Transverse colon (tissue), 4 donors: ENCODE measurements around the gene LRRC47. TPM values are rescaled to one million over a fixed set of nuclear protein-coding genes. Genes with fewer than 3 reads are reported as not detected.

Source experiments
- DNase-seq: peaks from one replicate; pipeline ENCODE4 v3.0.0-alpha.2; 2019
- H3K27ac ChIP-seq, 4 donors: fragments of 200-600 bp; sonication (generic); 2 replicates each; pipeline ENCODE4 v1.5.1; 2016 to 2018; ENCODE audit warnings: inconsistent platforms in 4 of 4
- H3K27me3 ChIP-seq: fragments of 200-600 bp; sonication (generic); 2 replicates; pipeline ENCODE4 v1.5.1; 2017; ENCODE audit warnings: inconsistent platforms
- H3K36me3 ChIP-seq, 4 donors: fragments of 200-600 bp; sonication (generic); 2 replicates each; pipeline ENCODE4 v1.5.1; 2017 to 2019; ENCODE audit warnings: inconsistent platforms in 4 of 4
- H3K4me1 ChIP-seq, 4 donors: fragments of 200-600 bp; sonication (generic); 2 replicates each; pipeline ENCODE4 v1.5.1; 2017 to 2020; ENCODE audit warnings: inconsistent platforms in 4 of 4
- H3K4me3 ChIP-seq, 4 donors: fragments of 200-600 bp; sonication (generic); 1 replicate in 1 of 4; 2 replicates in 3 of 4; pipeline versions ENCODE4 v1.5.1 to v1.6.1; 2017 to 2019; ENCODE audit warnings: inconsistent platforms in 4 of 4
- H3K9me3 ChIP-seq, 2 donors: fragments of 200-600 bp; sonication (generic); 2 replicates each; pipeline ENCODE4 v1.5.1; 2017 to 2019; ENCODE audit warnings: inconsistent platforms in 2 of 2
- CTCF ChIP-seq, 5 experiments: fragments of 200-600 bp in 3 of 5; fragments of 450-650 bp in 2 of 5; sonication (generic) in 3 of 5; IDR thresholded peaks; 1 replicate in 2 of 5; 2 replicates in 3 of 5; pipeline ENCODE4 v1.5.1; 2016 to 2017; ENCODE audit warnings: antibody characterized with exemption in 5 of 5, inconsistent platforms in 3 of 5, mild to moderate bottlenecking in 2 of 5, moderate library complexity in 1 of 5
- EP300 ChIP-seq: sonication (generic); formaldehyde crosslinking; IDR thresholded peaks from one replicate; pipeline ENCODE4 v1.6.1; 2017; ENCODE audit warnings: antibody characterized with exemption, low read depth
- POLR2A ChIP-seq: fragments of 450-650 bp; IDR thresholded peaks from one replicate; pipeline ENCODE4 v1.6.1; 2016; ENCODE audit warnings: antibody characterized with exemption, mild to moderate bottlenecking, moderate library complexity
- POLR2AphosphoS5 ChIP-seq, 3 donors: sonication (generic); formaldehyde crosslinking; IDR thresholded peaks; one replicate each; pipeline ENCODE4 v1.6.1; 2016; ENCODE audit warnings: antibody characterized with exemption in 3 of 3
- whole genome bisulfite sequencing, 2 donors: methylation state at CpG; one replicate each; pipeline ENCODE4 v1.1.5; 2018; ENCODE audit warnings: low coverage in 1 of 2; 5-methylcytosine and 5-hydroxymethylcytosine counted together
- in situ Hi-C, 4 donors: fragments of 200-750 bp; cut with MboI; loops; one replicate each; pipeline versions ENCODE4 v1.15.0 to v1.15.1; 2017; ENCODE audit warnings: low sequenced_read_pairs in 3 of 4, low pct_ligation_motif_present in 1 of 4, low pct_unique_long_range_greater_than_20kb in 1 of 4
- intact Hi-C: fragments of 100-400 bp; cut with DNase I; formaldehyde crosslinking; loops from one replicate; pipeline ENCODE4 v1.15.1; 2023; ENCODE audit warnings: low total_unique reads
- total RNA-seq, 4 donors: library from RNA; depleted of rRNA; stranded (reverse); fragments of >200 nt; gene quantifications; one replicate each; pipeline ENCODE4 v1.1.0, GENCODE V29; 2016

The LRRC47 gene
- total RNA-seq, 4 donors from 2014 or later = 30.6 to 50.5 (median 38.0) TPM

GRCh38 chr1:3787349-3787715 lies 9.0 kb downstream of the LRRC47 start:
- TF ChIP-seq POLR2A = no peak
- TF ChIP-seq POLR2AphosphoS5 (IDR thresholded peaks at IDR 0.05) = no peak
- no peak for TF ChIP-seq CTCF (IDR thresholded peaks at IDR 0.05)
- TF ChIP-seq EP300 = no peak
- peaks cover 0 to 4% (median 0%) of the 10 kb centered on the region in 4 donors for H3K4me1 ChIP-seq
- in situ Hi-C loops = no loop called here
- peaks cover 0 to 36% (median 14%) of the 10 kb centered on the region in 4 donors for H3K36me3 ChIP-seq
- no peak overlapping the region for H3K4me3 ChIP-seq
- no peaks in the 10 kb centered on the region for H3K27me3 ChIP-seq
- no peak for DNase-seq
- 53% methylated on average over 10 of the region's 10 CpGs; no CpG with 5 or more reads in 1 of the 2 donors for WGBS, 2 donors
- no peak overlapping the region for H3K27ac ChIP-seq
- intact Hi-C loops = no loop called here
- no peaks in the 10 kb centered on the region for H3K9me3 ChIP-seq

GRCh38 chr1:3786468-3787348 lies 9.6 kb downstream of the LRRC47 start:
- H3K4me1 ChIP-seq = peaks cover 0 to 4% (median 0%) of the 10 kb centered on the region in 4 donors
- no peaks in the 10 kb centered on the region for H3K27me3 ChIP-seq
- in situ Hi-C loops (no loop called here), intact Hi-C loops (no loop called here)
- H3K4me3 ChIP-seq = no peak overlapping the region
- no peak for TF ChIP-seq POLR2A
- TF ChIP-seq POLR2AphosphoS5 (IDR thresholded peaks at IDR 0.05) = no peak
- TF ChIP-seq EP300 = no peak
- TF ChIP-seq CTCF (IDR thresholded peaks at IDR 0.05) = no peak
- H3K27ac ChIP-seq = no peak overlapping the region
- H3K9me3 ChIP-seq = no peaks in the 10 kb centered on the region
- 80 to 90% methylated on average over 1 to 45 of the region's 45 CpGs for WGBS, 2 donors
- H3K36me3 ChIP-seq = peaks cover 0 to 42% (median 17%) of the 10 kb centered on the region in 4 donors
- DNase-seq = no peak

GRCh38 chr1:3785456-3786157 lies 10.7 kb downstream of the LRRC47 start:
- H3K27ac ChIP-seq = no peak overlapping the region
- peak; percentile 36 for DNase-seq

More at GRCh38 chr1:3785456-3786157, 10.7 kb downstream of the LRRC47 start:
- Histone ChIP-seq H3K4me3 (no peak overlapping the region), H3K4me1 (peaks cover 0 to 4% (median 0%) of the 10 kb centered on the region in 4 donors), H3K9me3 (no peaks in the 10 kb centered on the region), H3K36me3 (peaks cover 0 to 52% (median 22%) of the 10 kb centered on the region in 4 donors), H3K27me3 (no peaks in the 10 kb centered on the region)
- TF ChIP-seq EP300 = no peak
- peak in 4 of 5 experiments; percentile 25 to 43 (median 31) for TF ChIP-seq CTCF (IDR thresholded peaks at IDR 0.05)
- in situ Hi-C loops (no loop called here), intact Hi-C loops (no loop called here)
- WGBS, 2 donors = 74 to 78% methylated on average over 8 to 14 of the region's 14 CpGs
